ENCODE data around the gene KIF18B. TPM values are rescaled to one million over a fixed set of nuclear protein-coding genes. Genes with fewer than 3 reads are reported as not detected.
A peak's percentile ranks its signal among the peaks of the same experiment; 100 is the strongest.

KIF18B gene
- total RNA-seq, 2 experiments from 2014 or later: 0.05 to 0.08 TPM

- no peak overlapping the region for H3K27ac Mint-ChIP-seq
- no peaks in the 10 kb centered on the region for H3K4me1 ChIP-seq (ENCODE audit: insufficient read depth, low read length)
- H3K4me3 ChIP-seq (ENCODE audit: low read length): no peak overlapping the region
- intact Hi-C loops (cut with DNase I, micrococcal nuclease): loop anchor here in 1 of 2 experiments (10.0 kb wide), 1 partner anchor 271 kb away; no protein-coding TSS in a partner anchor
- H3K36me3 Mint-ChIP-seq (ENCODE audit: low read depth): no peaks in the 10 kb centered on the region
- no peak overlapping the region for H3K27ac ChIP-seq (ENCODE audit: low read depth in 1 of 2, low read length in 2 of 2)
- peaks cover 0 to 11% of the 10 kb centered on the region in 2 experiments for H3K27me3 ChIP-seq (ENCODE audit: control insufficient read depth in 1 of 2, insufficient read depth in 2 of 2, low read length in 2 of 2)
- H3K36me3 ChIP-seq (ENCODE audit: insufficient read depth, low read length): no peaks in the 10 kb centered on the region
- H3K27me3 Mint-ChIP-seq: peaks cover 16% of the 10 kb centered on the region
- ChIA-PET POLR2A (no interaction called here), CTCF (interaction anchor here (0.5 kb wide), 1 partner anchor 243 kb away, joined by 3 read pairs; no protein-coding TSS in a partner anchor)
- DNase-seq: no peak
- H3K4me3 Mint-ChIP-seq: no peak overlapping the region
- no peaks in the 10 kb centered on the region for H3K9me3 Mint-ChIP-seq
- H3K4me1 Mint-ChIP-seq (ENCODE audit: low read depth): no peaks in the 10 kb centered on the region
- no peak for ATAC-seq (ENCODE audit: poor library complexity)
- no peak for TF ChIP-seq CTCF (IDR thresholded peaks at IDR 0.05)
- no peaks in the 10 kb centered on the region for H3K9me3 ChIP-seq (ENCODE audit: control insufficient read depth in 1 of 2, insufficient read depth in 1 of 2, low read length in 2 of 2)
Observed at GRCh38 chr17:44924107-44924544, 23.4 kb downstream of the KIF18B start.

- H3K27me3 ChIP-seq (ENCODE audit: control insufficient read depth in 1 of 2, insufficient read depth in 2 of 2, low read length in 2 of 2): peaks cover 0 to 11% of the 10 kb centered on the region in 2 experiments
- intact Hi-C loops (cut with DNase I, micrococcal nuclease): loop anchor here (2.0 to 10.0 kb wide), 2 partner anchors 176 to 272 kb away; no protein-coding TSS in a partner anchor
- H3K36me3 Mint-ChIP-seq (ENCODE audit: low read depth): no peaks in the 10 kb centered on the region
- no peak overlapping the region for H3K4me3 Mint-ChIP-seq
- POLR2A ChIA-PET: no interaction called here
- ATAC-seq (ENCODE audit: poor library complexity) (no peak), DNase-seq (peak in 1 of 14 experiments; percentile 3)
- no peak overlapping the region for H3K27ac ChIP-seq (ENCODE audit: low read depth in 1 of 2, low read length in 2 of 2)
- H3K9me3 Mint-ChIP-seq: no peaks in the 10 kb centered on the region
- H3K27ac Mint-ChIP-seq: no peak overlapping the region
- no peaks in the 10 kb centered on the region for H3K4me1 ChIP-seq (ENCODE audit: insufficient read depth, low read length)
- no peaks in the 10 kb centered on the region for H3K36me3 ChIP-seq (ENCODE audit: insufficient read depth, low read length)
- TF ChIP-seq CTCF (IDR thresholded peaks at IDR 0.05): no peak
- H3K4me3 ChIP-seq (ENCODE audit: low read length): no peak overlapping the region
- no peaks in the 10 kb centered on the region for H3K4me1 Mint-ChIP-seq (ENCODE audit: low read depth)
- CTCF ChIA-PET: no interaction called here
- peaks cover 16% of the 10 kb centered on the region for H3K27me3 Mint-ChIP-seq
- no peaks in the 10 kb centered on the region for H3K9me3 ChIP-seq (ENCODE audit: control insufficient read depth in 1 of 2, insufficient read depth in 1 of 2, low read length in 2 of 2)
Observed at GRCh38 chr17:44922746-44923470, 24.7 kb downstream of the KIF18B start.

GRCh38 chr17:44922136-44922535 lies 25.4 kb downstream of the KIF18B start:
- Histone ChIP-seq H3K4me1 (ENCODE audit: insufficient read depth, low read length) (no peaks in the 10 kb centered on the region), H3K27me3 (ENCODE audit: control insufficient read depth in 1 of 2, insufficient read depth in 2 of 2, low read length in 2 of 2) (peaks cover 0 to 11% of the 10 kb centered on the region in 2 experiments), H3K9me3 (ENCODE audit: control insufficient read depth in 1 of 2, insufficient read depth in 1 of 2, low read length in 2 of 2) (no peaks in the 10 kb centered on the region), H3K27ac (ENCODE audit: low read depth in 1 of 2, low read length in 2 of 2) (no peak overlapping the region), H3K4me3 (ENCODE audit: low read length) (no peak overlapping the region), H3K36me3 (ENCODE audit: insufficient read depth, low read length) (no peaks in the 10 kb centered on the region)
- intact Hi-C loops (cut with DNase I, micrococcal nuclease): loop anchor here (2.0 to 10.0 kb wide), 2 partner anchors 177 to 273 kb away; no protein-coding TSS in a partner anchor
- POLR2A ChIA-PET: no interaction called here
- Mint-ChIP-seq H3K4me3 (no peak overlapping the region), H3K27me3 (peaks cover 16% of the 10 kb centered on the region), H3K36me3 (ENCODE audit: low read depth) (no peaks in the 10 kb centered on the region), H3K9me3 (no peaks in the 10 kb centered on the region), H3K27ac (no peak overlapping the region), H3K4me1 (ENCODE audit: low read depth) (no peaks in the 10 kb centered on the region)
- no peak for TF ChIP-seq CTCF (IDR thresholded peaks at IDR 0.05)
- CTCF ChIA-PET: interaction anchor here (3.0 kb wide), 1 partner anchor 100 kb away, joined by 22 read pairs; no protein-coding TSS in a partner anchor
- ATAC-seq (ENCODE audit: poor library complexity): no peak
- peak in 1 of 14 experiments; percentile 2 for DNase-seq
